NCI-H226 (cell line): ENCODE data around the gene APOA1.

Experiments used
- DNase-seq: peaks from one replicate; pipeline ENCODE4 v3.0.0-alpha.2; 2015

The APOA1 gene

DNA sequence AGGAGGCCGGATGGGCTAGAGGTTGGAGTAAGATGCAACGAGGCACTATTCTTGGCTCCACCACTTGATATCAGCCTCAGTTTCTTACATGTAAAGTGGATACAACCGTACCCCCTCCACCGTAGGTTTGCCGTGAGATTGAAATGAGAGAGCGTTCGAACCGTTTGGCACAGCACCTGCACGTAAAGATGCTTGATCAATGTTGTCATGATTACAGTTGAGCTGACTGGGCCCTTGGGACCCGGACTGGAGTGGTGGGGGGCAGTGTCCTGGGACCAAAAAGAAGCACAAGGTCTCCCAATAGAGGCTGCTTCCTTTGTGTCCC lies 4.0 kb downstream of the APOA1 start:
- no peak for DNase-seq

GRCh38 chr11:116832350-116833290 lies 4.8 kb downstream of the APOA1 start:
- DNase-seq, result no peak

- DNase-seq, result no peak
Measured at GRCh38 chr11:116831790-116832349, 5.6 kb downstream of the APOA1 start.

- no peak for DNase-seq
Measured at GRCh38 chr11:116830184-116830912, 7.1 kb downstream of the APOA1 start.

- peak; percentile 22 for DNase-seq
Measured at GRCh38 chr11:116829525-116830183, 7.8 kb downstream of the APOA1 start, which contains the start of gene APOC3. Gene APOC3, plus strand, starts transcription at chr11:116829907. Its CDS starts 676 bp downstream, at chr11:116830583.

DNA sequence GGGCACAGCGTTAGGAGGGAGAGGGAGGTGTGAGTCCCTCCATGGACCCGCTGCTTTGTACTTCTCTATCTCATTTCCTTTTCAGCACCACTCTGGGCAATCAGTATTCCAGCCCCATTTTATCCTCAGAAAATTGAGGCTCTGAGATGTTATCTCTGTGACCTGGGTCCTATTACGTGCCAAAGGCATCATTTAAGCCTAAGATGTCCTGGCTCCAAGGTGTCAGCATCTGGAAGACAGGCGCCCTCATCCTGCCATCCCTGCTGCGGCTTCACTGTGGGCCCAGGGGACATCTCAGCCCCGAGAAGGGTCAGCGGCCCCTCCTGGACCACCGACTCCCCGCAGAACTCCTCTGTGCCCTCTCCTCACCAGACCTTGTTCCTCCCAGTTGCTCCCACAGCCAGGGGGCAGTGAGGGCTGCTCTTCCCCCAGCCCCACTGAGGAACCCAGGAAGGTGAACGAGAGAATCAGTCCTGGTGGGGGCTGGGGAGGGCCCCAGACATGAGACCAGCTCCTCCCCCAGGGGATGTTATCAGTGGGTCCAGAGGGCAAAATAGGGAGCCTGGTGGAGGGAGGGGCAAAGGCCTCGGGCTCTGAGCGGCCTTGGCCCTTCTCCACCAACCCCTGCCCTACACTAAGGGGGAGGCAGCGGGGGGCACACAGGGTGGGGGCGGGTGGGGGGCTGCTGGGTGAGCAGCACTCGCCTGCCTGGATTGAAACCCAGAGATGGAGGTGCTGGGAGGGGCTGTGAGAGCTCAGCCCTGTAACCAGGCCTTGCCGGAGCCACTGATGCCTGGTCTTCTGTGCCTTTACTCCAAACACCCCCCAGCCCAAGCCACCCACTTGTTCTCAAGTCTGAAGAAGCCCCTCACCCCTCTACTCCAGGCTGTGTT lies 8.5 kb downstream of the APOA1 start:
- no peak for DNase-seq

GRCh38 chr11:116827461-116827860 lies 10.0 kb downstream of the APOA1 start:
- DNase-seq, result no peak

GRCh38 chr11:116826751-116827431 lies 10.5 kb downstream of the APOA1 start:
- no peak for DNase-seq

GRCh38 chr11:116825854-116826750 lies 11.3 kb downstream of the APOA1 start:
- DNase-seq, result no peak

- DNase-seq, result no peak
Measured at GRCh38 chr11:116825434-116825833, 12.0 kb downstream of the APOA1 start.

DNA sequence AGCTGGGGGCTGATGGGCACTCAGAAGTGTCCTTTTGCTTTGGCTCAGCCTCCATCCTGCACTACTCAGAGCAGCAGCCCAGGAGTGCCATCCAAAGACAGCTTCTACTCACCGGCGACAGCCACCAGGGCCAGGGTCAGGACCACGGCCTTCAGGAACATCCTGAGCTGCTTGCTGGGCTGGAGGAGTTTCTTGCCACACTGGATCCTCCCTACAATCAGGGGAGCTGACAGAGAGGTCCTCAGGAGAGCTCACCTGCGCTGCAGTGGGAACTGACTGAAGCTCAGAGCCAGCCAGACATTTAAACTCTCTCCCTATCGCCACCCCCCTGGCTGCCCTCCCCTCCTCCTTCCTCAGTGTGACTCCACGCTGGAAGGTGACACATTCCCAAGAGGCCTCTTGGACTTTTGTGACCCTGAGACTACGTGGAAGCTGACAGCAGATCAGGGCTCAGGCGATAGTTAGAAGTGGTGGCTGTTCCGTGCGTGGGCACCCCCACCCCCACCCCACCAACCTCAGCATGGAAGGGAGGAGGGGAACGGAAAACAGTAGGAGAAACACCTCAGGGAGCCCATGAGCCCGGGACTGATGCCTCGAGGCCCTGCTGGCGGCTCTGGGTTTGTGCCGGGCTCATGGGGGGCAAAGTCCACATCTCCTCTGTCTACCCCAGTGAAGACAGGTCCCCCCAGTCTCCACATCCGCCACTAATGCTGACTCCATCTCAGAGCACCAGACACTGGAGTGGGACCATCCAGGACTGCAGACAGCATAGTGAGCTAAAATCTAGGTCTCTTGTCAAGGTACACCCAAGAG lies 14.2 kb downstream of the APOA1 start, which contains the start of gene APOA4:
TSS of gene APOA4 (minus strand) at position 274 of the 813 bp plus-strand sequence. CDS start at position 161, 113 bp downstream.
- no peak for DNase-seq

DNA sequence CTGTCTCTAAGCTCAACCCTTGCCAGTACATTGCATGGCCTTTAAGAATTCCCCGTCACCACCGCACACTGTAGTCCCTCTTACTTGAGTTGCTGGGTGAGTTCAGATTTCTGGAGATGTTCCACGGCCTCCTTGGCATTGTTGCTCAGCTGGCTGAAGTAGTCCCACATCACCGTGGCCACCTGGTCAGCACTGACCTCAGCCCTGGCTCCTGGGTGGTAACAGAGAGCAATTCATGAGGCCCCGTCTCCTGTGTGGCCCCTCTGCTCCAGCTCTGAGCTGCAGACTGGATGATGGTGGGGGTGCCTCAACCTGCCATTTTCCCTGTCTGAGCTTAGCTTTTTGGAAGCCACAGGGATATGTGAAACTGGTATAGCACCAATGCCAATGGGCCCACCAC lies 14.8 kb downstream of the APOA1 start:
- DNase-seq, result no peak

DNA sequence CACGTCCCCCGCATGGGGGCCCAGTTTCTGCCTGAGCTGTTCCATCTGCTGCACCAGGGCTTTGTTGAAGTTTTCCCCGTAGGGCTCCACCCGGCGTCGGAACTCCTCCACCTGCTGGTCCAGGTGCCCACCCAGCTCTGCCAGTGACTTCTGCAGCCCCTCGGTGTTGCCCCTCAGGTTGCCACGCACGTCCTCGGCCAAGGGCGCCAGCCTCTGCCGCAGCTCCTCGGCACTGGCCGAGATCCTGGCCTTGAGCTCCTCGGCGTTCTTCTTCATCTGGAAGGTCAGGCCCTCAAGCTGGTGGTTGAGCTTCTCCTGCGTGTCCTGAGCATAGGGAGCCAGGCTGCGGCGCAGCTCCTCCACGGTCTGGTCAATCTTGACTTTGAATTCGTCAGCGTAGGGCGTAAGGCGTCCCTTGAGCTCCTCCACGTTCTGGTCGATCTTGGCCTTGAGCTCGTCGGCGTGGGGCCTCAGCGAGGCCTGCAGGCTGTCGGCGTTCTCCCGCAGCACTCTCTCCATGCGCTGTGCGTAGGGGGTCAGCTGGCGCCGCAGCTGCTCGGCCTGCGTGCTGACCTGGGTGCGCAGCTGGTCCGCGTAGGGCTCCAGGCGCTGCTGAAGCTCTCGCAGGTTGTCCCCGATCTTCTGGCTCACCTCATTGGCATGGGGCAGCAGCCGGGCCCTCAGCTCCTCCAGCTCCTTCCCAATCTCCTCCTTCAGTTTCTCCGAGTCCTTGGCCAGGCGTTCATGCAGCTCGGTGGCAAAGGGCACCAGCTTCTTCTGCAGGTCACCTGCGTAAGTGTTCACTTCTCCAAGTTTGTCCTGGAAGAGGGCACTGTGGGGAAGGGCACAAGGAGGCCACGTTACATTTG lies 16.1 kb downstream of the APOA1 start:
- no peak for DNase-seq

- no peak for DNase-seq
Measured at GRCh38 chr11:116819049-116819448, 18.4 kb downstream of the APOA1 start.

DNA sequence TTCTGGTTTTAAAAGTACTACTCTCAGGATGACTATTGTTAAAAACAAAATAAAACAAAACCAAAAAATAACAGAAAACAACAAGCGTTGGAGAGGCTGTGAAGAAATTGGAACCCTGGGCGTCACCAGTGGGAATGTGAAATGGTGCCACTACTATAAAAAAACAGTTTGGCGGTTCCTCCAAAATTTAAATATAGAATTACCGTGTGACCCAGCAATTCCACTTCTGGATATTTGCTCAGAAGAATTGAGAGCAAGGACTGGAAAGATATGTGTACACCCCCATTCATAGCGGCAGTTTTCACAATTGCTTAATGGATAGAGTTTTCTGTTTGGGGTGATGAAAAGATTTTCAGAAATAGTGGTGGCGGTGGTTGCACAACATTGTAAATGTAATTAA lies 22.9 kb downstream of the APOA1 start:
- DNase-seq, result no peak

- DNase-seq, result no peak
Measured at GRCh38 chr11:116813781-116814471, 23.5 kb downstream of the APOA1 start.

DNA sequence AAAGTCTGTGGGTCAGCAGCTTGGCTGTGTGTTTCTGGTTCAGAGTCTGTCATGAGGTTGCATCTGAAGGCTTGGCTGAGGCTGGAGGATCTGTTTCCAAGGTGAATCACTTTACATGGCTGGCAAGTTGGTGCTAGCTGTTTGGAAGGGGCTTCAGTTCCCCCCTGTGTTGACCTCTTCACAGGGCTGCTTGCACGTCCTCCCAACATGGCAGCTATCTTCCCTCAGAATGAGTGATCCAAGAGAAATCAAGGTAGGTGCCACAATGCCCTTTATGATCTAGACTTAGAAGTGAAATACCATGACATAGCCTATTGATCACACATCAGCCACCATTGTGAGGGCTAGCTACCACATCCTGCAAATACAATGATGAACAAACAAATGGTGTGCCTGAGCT lies 24.3 kb downstream of the APOA1 start:
- no peak for DNase-seq

GRCh38 chr11:116812109-116812508 lies 25.3 kb downstream of the APOA1 start:
- DNase-seq, result no peak
